ENCODE results near the gene PTGDR2.

GRCh38 chr11:60844045-60844869 is 11.5 kb downstream of the PTGDR2 start:
- TF ChIP-seq GATA3 (IDR thresholded peaks at IDR 0.05; ENCODE audit: low read depth, low read length) (no peak), GATA2 (IDR thresholded peaks at IDR 0.05; ENCODE audit: low read depth, low read length) (no peak)
